Ishikawa (cell line): ENCODE measurements around the gene EMP2.

Source experiments
- CEBPB ChIP-seq: IDR thresholded peaks from 2 replicates; pipeline ENCODE4 v1.6.1; 2012
- CREB1 ChIP-seq: IDR thresholded peaks from 2 replicates; pipeline ENCODE4 v1.6.1; 2012; ENCODE audit warnings: low read depth
- EGR1 ChIP-seq: IDR thresholded peaks from 2 replicates; pipeline ENCODE4 v1.6.1; 2012
- EP300 ChIP-seq: IDR thresholded peaks from 2 replicates; pipeline ENCODE4 v1.6.1; 2012; ENCODE audit warnings: borderline replicate concordance
- MAX ChIP-seq: IDR thresholded peaks from 2 replicates; pipeline ENCODE4 v1.6.1; 2012
- RAD21 ChIP-seq: IDR thresholded peaks from 2 replicates; pipeline ENCODE4 v1.6.1; 2012; ENCODE audit warnings: low read depth
- REST ChIP-seq: IDR thresholded peaks from 2 replicates; pipeline ENCODE4 v1.6.1; 2012; ENCODE audit warnings: low read depth, mild to moderate bottlenecking
- TAF1 ChIP-seq: IDR thresholded peaks from 2 replicates; pipeline ENCODE4 v1.6.1; 2012; ENCODE audit warnings: low read depth, mild to moderate bottlenecking
- TCF12 ChIP-seq: IDR thresholded peaks from 2 replicates; pipeline ENCODE4 v1.6.1; 2012; ENCODE audit warnings: low read depth
- YY1 ChIP-seq: IDR thresholded peaks from 2 replicates; pipeline ENCODE4 v1.6.1; 2012; ENCODE audit warnings: low read depth
- ZBTB7A ChIP-seq: IDR thresholded peaks from 2 replicates; pipeline ENCODE4 v1.6.1; 2012; ENCODE audit warnings: low read depth

GRCh38 chr16:10561425-10561824 is 19.0 kb downstream of the EMP2 start:
- TF ChIP-seq EP300 (no peak), CREB1 (no peak), TCF12 (no peak), EGR1 (no peak), RAD21 (no peak), CEBPB (no peak), REST (no peak), YY1 (no peak), MAX (no peak), ZBTB7A (no peak), TAF1 (no peak)
